ENCODE measurements around the gene ATP10A. TPM values are rescaled to one million over a fixed set of nuclear protein-coding genes. Genes with fewer than 3 reads are reported as not detected.
A peak's percentile ranks its signal among the peaks of the same experiment; 100 is the strongest.

Gene ATP10A
- total RNA-seq, 1 donor from 2014 or later, result not detected

- no peak overlapping the region for H3K4me3 Mint-ChIP-seq
- ChIA-PET POLR2A (no interaction called here), CTCF (no interaction called here)
- TF ChIP-seq, protein P1, sequence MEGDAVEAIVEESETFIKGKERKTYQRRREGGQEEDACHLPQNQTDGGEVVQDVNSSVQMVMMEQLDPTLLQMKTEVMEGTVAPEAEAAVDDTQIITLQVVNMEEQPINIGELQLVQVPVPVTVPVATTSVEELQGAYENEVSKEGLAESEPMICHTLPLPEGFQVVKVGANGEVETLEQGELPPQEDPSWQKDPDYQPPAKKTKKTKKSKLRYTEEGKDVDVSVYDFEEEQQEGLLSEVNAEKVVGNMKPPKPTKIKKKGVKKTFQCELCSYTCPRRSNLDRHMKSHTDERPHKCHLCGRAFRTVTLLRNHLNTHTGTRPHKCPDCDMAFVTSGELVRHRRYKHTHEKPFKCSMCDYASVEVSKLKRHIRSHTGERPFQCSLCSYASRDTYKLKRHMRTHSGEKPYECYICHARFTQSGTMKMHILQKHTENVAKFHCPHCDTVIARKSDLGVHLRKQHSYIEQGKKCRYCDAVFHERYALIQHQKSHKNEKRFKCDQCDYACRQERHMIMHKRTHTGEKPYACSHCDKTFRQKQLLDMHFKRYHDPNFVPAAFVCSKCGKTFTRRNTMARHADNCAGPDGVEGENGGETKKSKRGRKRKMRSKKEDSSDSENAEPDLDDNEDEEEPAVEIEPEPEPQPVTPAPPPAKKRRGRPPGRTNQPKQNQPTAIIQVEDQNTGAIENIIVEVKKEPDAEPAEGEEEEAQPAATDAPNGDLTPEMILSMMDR (IDR thresholded peaks at IDR 0.05), result no peak
- H3K4me1 Mint-ChIP-seq, result peaks cover 33% of the 10 kb centered on the region
- DNase-seq (no peak), ATAC-seq (ENCODE audit: low read depth) (no peak)
- no peaks in the 10 kb centered on the region for H3K9me3 Mint-ChIP-seq
- intact Hi-C loops (cut with micrococcal nuclease), result no loop called here
- no peaks in the 10 kb centered on the region for H3K36me3 Mint-ChIP-seq (ENCODE audit: low read depth)
- H3K27ac Mint-ChIP-seq, result no peak overlapping the region
- peaks cover 28% of the 10 kb centered on the region for H3K27me3 Mint-ChIP-seq
Observed at GRCh38 chr15:25800761-25801515, 62.2 kb downstream of the ATP10A start.

- CTCF ChIA-PET, result no interaction called here
- no peak for ATAC-seq (ENCODE audit: low read depth)
- DNase-seq, result no peak
- Mint-ChIP-seq H3K4me1 (peaks cover 40% of the 10 kb centered on the region), H3K27me3 (peaks cover 28% of the 10 kb centered on the region), H3K9me3 (no peaks in the 10 kb centered on the region), H3K36me3 (ENCODE audit: low read depth) (no peaks in the 10 kb centered on the region), H3K27ac (no peak overlapping the region), H3K4me3 (no peak overlapping the region)
- POLR2A ChIA-PET, result no interaction called here
- TF ChIP-seq, protein P1 (IDR thresholded peaks at IDR 0.05), result no peak
- intact Hi-C loops (cut with micrococcal nuclease), result loop anchor here (10.0 kb wide), 1 partner anchor 135 kb away; no protein-coding TSS in a partner anchor
Observed at GRCh38 chr15:25799906-25800700, 63.0 kb downstream of the ATP10A start.

GRCh38 chr15:25797936-25798901 lies 64.9 kb downstream of the ATP10A start:
- Mint-ChIP-seq H3K4me1 (peaks cover 48% of the 10 kb centered on the region), H3K4me3 (peak overlapping the region; percentile 50), H3K27me3 (peaks cover 30% of the 10 kb centered on the region), H3K9me3 (no peaks in the 10 kb centered on the region), H3K27ac (no peak overlapping the region), H3K36me3 (ENCODE audit: low read depth) (no peaks in the 10 kb centered on the region)
- ChIA-PET POLR2A (no interaction called here), CTCF (no interaction called here)
- intact Hi-C loops (cut with micrococcal nuclease), result loop anchor here (10.0 kb wide), 1 partner anchor 137 kb away; no protein-coding TSS in a partner anchor
- no peak for DNase-seq
- TF ChIP-seq, protein P1 (IDR thresholded peaks at IDR 0.05), result no peak
- ATAC-seq (ENCODE audit: low read depth), result no peak

GRCh38 chr15:25797511-25797935 lies 65.6 kb downstream of the ATP10A start:
- DNase-seq (no peak), ATAC-seq (ENCODE audit: low read depth) (no peak)
- no peaks in the 10 kb centered on the region for H3K9me3 Mint-ChIP-seq
- intact Hi-C loops (cut with micrococcal nuclease), result loop anchor here (10.0 kb wide), 1 partner anchor 137 kb away; no protein-coding TSS in a partner anchor
- TF ChIP-seq, protein P1 (IDR thresholded peaks at IDR 0.05), result no peak
- H3K27ac Mint-ChIP-seq, result no peak overlapping the region
- H3K4me3 Mint-ChIP-seq, result no peak overlapping the region
- H3K27me3 Mint-ChIP-seq, result peaks cover 30% of the 10 kb centered on the region
- H3K36me3 Mint-ChIP-seq (ENCODE audit: low read depth), result no peaks in the 10 kb centered on the region
- CTCF ChIA-PET, result no interaction called here
- POLR2A ChIA-PET, result no interaction called here
- H3K4me1 Mint-ChIP-seq, result peaks cover 55% of the 10 kb centered on the region

All from activated B cell treated with CpG ODN at 0.5 μM for 24 hours (primary cell).